ENCODE measurements around the gene PSME1. TPM values are rescaled to one million over a fixed set of nuclear protein-coding genes. Genes with fewer than 3 reads are reported as not detected.

Gene PSME1
- total and polyA plus RNA-seq, 2 of the 13 experiments (the other 11 are each of a cell fraction or from before 2014, with no cell fraction given), result 159 to 608 TPM

DNA sequence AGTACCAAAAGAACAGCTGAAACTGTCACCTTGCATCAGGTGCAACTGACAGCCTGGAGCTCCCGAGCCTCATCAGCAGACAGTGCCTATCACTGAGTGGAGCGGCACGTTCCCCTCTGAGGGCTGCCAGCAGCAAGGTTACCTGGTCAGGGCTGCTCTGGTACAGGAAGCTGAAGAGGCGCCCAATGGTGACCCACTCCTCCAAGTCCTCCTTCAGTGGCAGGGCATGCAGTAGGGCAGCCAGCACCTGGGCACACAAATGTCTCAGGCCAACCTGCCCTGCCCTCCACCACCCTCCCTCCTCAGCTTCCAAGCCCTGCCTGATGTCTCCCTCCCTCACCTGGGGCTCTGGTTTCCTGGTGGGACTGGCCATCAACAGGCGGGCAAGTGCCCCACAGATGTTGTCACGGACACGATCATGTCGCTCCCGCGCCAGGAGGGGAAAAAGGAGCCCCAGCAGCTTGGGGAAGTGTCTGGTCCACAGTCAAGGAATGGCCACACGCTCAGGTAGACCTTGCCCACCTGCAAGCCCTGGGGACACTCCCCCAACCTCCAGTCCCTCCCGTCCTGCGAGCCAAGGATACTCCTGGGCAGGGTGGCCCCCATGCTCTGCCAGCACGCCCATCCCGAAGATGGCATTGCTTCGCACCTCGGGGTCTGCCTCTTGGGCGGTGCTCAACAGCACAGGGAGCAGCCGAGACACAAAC is 45.5 kb downstream of the PSME1 start (continued):
- TF ChIP-seq, protein P1, sequence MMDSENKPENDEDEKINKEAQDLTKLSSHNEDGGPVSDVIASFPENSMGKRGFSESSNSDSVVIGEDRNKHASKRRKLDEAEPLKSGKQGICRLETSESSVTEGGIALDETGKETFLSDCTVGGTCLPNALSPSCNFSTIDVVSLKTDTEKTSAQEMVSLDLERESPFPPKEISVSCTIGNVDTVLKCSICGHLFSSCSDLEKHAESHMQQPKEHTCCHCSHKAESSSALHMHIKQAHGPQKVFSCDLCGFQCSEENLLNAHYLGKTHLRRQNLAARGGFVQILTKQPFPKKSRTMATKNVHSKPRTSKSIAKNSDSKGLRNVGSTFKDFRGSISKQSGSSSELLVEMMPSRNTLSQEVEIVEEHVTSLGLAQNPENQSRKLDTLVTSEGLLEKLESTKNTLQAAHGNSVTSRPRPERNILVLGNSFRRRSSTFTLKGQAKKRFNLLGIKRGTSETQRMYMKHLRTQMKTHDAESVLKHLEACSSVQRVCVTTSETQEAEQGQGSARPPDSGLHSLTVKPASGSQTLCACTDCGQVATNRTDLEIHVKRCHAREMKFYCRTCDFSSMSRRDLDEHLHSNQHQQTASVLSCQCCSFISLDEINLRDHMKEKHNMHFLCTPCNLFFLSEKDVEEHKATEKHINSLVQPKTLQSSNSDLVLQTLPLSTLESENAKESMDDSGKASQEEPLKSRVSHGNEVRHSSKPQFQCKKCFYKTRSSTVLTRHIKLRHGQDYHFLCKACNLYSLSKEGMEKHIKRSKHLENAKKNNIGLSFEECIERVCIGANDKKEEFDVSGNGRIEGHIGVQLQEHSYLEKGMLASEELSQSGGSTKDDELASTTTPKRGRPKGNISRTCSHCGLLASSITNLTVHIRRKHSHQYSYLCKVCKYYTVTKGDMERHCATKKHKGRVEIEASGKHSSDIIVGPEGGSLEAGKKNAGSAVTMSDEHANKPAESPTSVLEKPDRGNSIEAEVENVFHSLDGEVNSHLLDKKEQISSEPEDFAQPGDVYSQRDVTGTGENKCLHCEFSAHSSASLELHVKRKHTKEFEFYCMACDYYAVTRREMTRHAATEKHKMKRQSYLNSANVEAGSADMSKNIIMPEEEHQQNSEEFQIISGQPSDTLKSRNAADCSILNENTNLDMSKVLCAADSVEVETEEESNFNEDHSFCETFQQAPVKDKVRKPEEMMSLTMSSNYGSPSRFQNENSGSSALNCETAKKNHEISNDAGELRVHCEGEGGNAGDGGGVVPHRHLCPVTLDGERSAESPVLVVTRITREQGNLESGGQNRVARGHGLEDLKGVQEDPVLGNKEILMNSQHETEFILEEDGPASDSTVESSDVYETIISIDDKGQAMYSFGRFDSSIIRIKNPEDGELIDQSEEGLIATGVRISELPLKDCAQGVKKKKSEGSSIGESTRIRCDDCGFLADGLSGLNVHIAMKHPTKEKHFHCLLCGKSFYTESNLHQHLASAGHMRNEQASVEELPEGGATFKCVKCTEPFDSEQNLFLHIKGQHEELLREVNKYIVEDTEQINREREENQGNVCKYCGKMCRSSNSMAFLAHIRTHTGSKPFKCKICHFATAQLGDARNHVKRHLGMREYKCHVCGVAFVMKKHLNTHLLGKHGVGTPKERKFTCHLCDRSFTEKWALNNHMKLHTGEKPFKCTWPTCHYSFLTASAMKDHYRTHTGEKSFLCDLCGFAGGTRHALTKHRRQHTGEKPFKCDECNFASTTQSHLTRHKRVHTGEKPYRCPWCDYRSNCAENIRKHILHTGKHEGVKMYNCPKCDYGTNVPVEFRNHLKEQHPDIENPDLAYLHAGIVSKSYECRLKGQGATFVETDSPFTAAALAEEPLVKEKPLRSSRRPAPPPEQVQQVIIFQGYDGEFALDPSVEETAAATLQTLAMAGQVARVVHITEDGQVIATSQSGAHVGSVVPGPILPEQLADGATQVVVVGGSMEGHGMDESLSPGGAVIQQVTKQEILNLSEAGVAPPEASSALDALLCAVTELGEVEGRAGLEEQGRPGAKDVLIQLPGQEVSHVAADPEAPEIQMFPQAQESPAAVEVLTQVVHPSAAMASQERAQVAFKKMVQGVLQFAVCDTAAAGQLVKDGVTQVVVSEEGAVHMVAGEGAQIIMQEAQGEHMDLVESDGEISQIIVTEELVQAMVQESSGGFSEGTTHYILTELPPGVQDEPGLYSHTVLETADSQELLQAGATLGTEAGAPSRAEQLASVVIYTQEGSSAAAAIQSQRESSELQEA (CRISPR knock-in tag; IDR thresholded peaks at IDR 0.05; ENCODE audit: not compliant biosample characterization), result no peak
- TF ChIP-seq HES4 (CRISPR knock-in tag; IDR thresholded peaks at IDR 0.05; ENCODE audit: borderline replicate concordance) (0 out of 2 replicates have a peak, but pooled peaks have one; percentile 13), ZNF333 (CRISPR knock-in tag; IDR thresholded peaks at IDR 0.05; ENCODE audit: borderline replicate concordance) (0 out of 2 replicates have a peak, but pooled peaks have one; percentile 7)

Measured in HepG2 (cell line).